ENCODE data around the gene CYB561A3.
"Not testable (repeated sequence)": the region's sequence is repeated elsewhere in the genome, so short reads cannot be mapped to it uniquely, and the experiment has no call there.

The CYB561A3 gene

DNA sequence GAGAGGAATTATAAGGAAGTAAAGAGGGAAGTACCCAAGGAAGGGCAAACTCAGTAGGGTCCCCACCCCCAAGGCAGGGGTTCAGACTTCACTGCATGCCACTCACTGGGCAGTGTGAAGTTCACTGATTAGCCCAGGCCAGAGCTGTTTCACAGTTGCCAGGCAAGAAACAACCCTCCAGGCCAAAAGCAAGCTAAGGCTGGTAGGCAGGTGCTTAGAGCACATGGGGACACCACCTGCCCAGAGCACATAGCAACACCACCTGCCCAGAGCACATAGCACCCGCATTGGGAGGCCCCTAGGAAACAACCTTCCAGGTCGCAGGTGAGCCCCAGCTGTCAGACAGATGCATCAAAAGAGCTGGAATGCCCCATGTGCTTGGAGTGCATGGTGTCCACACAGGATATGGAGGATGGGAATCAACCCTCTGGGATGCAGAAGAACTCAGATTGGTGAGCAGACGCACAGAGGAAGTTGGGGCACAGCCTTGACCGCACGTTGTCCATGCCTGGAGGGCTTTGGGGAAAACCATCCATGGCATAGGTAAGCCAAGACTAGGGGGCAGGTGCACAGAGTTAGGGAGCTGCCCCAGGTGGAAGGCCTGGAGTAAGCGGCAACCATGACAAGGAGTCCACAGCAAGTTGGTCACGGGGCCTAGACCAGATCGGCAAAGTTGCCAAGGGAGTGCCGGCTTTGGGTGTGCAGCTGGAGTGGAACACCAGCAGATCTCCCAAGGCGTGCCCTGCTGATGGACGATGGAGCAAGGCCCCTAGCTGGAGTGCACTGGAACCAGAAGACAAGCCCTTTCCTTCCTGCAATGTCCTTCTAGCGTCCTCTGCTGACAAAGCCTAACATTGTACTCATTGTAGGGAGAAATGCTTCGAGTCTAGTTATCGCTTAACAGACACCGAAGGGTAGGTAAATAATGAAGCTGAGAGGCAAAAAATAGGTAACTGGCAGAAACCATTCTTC lies 22.9 kb upstream of the CYB561A3 start:
- Histone ChIP-seq H3K4me1 (ENCODE audit: control insufficient read depth, insufficient read depth, low read length) (peaks cover 3% of the 10 kb centered on the region), H3K36me3 (ENCODE audit: control insufficient read depth, insufficient read depth, low read length, severe bottlenecking) (no peaks in the 10 kb centered on the region), H3K27me3 (replicated peaks; ENCODE audit: control insufficient read depth, insufficient read depth, low read length) (no peaks in the 10 kb centered on the region), H3K9ac (ENCODE audit: low read length) (no peak overlapping the region), H3K9me3 (ENCODE audit: control insufficient read depth, low read length) (no peaks in the 10 kb centered on the region), H3K4me3 (ENCODE audit: low read length) (no peak overlapping the region)
- no peak for DNase-seq (ENCODE audit: low read depth)

GRCh38 chr11:61383859-61384258 lies 22.2 kb upstream of the CYB561A3 start:
- H3K9ac ChIP-seq (ENCODE audit: low read length); DNase-seq (ENCODE audit: low read depth); H3K27me3 ChIP-seq (replicated peaks; ENCODE audit: control insufficient read depth, insufficient read depth, low read length); H3K36me3 ChIP-seq (ENCODE audit: control insufficient read depth, insufficient read depth, low read length, severe bottlenecking); H3K4me3 ChIP-seq (ENCODE audit: low read length); H3K9me3 ChIP-seq (ENCODE audit: control insufficient read depth, low read length): not testable (repeated sequence)
- peaks cover 10% of the 10 kb centered on the region for H3K4me1 ChIP-seq (ENCODE audit: control insufficient read depth, insufficient read depth, low read length)

DNA sequence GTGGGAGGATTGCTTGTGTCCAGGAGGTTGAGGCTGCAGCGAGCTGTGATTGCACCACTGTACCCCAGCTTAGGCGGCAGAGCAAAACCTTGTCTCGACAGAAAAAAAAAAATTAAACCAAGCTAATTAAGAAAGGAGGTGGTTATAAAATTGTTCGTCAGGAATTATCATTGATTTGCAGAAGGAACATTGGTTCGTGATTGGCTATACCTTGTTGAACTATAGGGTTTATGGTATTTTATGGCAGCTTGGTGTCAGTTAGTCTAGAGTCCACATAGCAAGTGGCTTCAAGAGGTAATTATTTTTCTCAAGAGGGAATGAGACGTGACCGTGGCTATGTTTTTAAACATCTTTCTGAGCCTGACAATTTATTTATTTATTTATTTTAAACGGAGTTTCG lies 19.2 kb upstream of the CYB561A3 start:
- Histone ChIP-seq H3K4me1 (ENCODE audit: control insufficient read depth, insufficient read depth, low read length) (peaks cover 22% of the 10 kb centered on the region), H3K9me3 (ENCODE audit: control insufficient read depth, low read length) (no peaks in the 10 kb centered on the region), H3K27me3 (replicated peaks; ENCODE audit: control insufficient read depth, insufficient read depth, low read length) (no peaks in the 10 kb centered on the region), H3K9ac (ENCODE audit: low read length) (no peak overlapping the region), H3K36me3 (ENCODE audit: control insufficient read depth, insufficient read depth, low read length, severe bottlenecking) (peaks cover 10% of the 10 kb centered on the region), H3K4me3 (ENCODE audit: low read length) (no peak overlapping the region)
- DNase-seq (ENCODE audit: low read depth) = no peak

GRCh38 chr11:61378713-61379313 lies 17.1 kb upstream of the CYB561A3 start:
- no peaks in the 10 kb centered on the region for H3K27me3 ChIP-seq (replicated peaks; ENCODE audit: control insufficient read depth, insufficient read depth, low read length)
- H3K4me3 ChIP-seq (ENCODE audit: low read length) = peak overlapping the region; percentile 56
- peaks cover 22% of the 10 kb centered on the region for H3K4me1 ChIP-seq (ENCODE audit: control insufficient read depth, insufficient read depth, low read length)
- H3K9me3 ChIP-seq (ENCODE audit: control insufficient read depth, low read length) = no peaks in the 10 kb centered on the region
- peak; percentile 99 for DNase-seq (ENCODE audit: low read depth)
- H3K36me3 ChIP-seq (ENCODE audit: control insufficient read depth, insufficient read depth, low read length, severe bottlenecking) = peaks cover 22% of the 10 kb centered on the region
- H3K9ac ChIP-seq (ENCODE audit: low read length) = peak overlapping the region; percentile 81

GRCh38 chr11:61377461-61378160 lies 15.9 kb upstream of the CYB561A3 start:
- Histone ChIP-seq H3K9ac (ENCODE audit: low read length) (peak overlapping the region; percentile 33), H3K4me1 (ENCODE audit: control insufficient read depth, insufficient read depth, low read length) (peaks cover 22% of the 10 kb centered on the region)
- peak; percentile 35 for DNase-seq (ENCODE audit: low read depth)

GRCh38 chr11:61375761-61376108 lies 14.1 kb upstream of the CYB561A3 start:
- peaks cover 22% of the 10 kb centered on the region for H3K4me1 ChIP-seq (ENCODE audit: control insufficient read depth, insufficient read depth, low read length)
- no peaks in the 10 kb centered on the region for H3K27me3 ChIP-seq (replicated peaks; ENCODE audit: control insufficient read depth, insufficient read depth, low read length)
- peaks cover 4% of the 10 kb centered on the region for H3K9me3 ChIP-seq (ENCODE audit: control insufficient read depth, low read length)
- no peak overlapping the region for H3K9ac ChIP-seq (ENCODE audit: low read length)
- no peak for DNase-seq (ENCODE audit: low read depth)
- peaks cover 25% of the 10 kb centered on the region for H3K36me3 ChIP-seq (ENCODE audit: control insufficient read depth, insufficient read depth, low read length, severe bottlenecking)
- no peak overlapping the region for H3K4me3 ChIP-seq (ENCODE audit: low read length)

More at GRCh38 chr11:61377461-61378160, 15.9 kb upstream of the CYB561A3 start:
- H3K36me3 ChIP-seq (ENCODE audit: control insufficient read depth, insufficient read depth, low read length, severe bottlenecking) = peaks cover 22% of the 10 kb centered on the region
- no peak overlapping the region for H3K4me3 ChIP-seq (ENCODE audit: low read length)
- no peaks in the 10 kb centered on the region for H3K27me3 ChIP-seq (replicated peaks; ENCODE audit: control insufficient read depth, insufficient read depth, low read length)
- peaks cover 3% of the 10 kb centered on the region for H3K9me3 ChIP-seq (ENCODE audit: control insufficient read depth, low read length)

GRCh38 chr11:61372659-61373420 lies 11.2 kb upstream of the CYB561A3 start:
- Histone ChIP-seq H3K9ac (ENCODE audit: low read length) (no peak overlapping the region), H3K9me3 (ENCODE audit: control insufficient read depth, low read length) (peaks cover 4% of the 10 kb centered on the region), H3K4me3 (ENCODE audit: low read length) (no peak overlapping the region), H3K4me1 (ENCODE audit: control insufficient read depth, insufficient read depth, low read length) (peaks cover 25% of the 10 kb centered on the region), H3K27me3 (replicated peaks; ENCODE audit: control insufficient read depth, insufficient read depth, low read length) (no peaks in the 10 kb centered on the region), H3K36me3 (ENCODE audit: control insufficient read depth, insufficient read depth, low read length, severe bottlenecking) (peaks cover 36% of the 10 kb centered on the region)
- no peak for DNase-seq (ENCODE audit: low read depth)

DNA sequence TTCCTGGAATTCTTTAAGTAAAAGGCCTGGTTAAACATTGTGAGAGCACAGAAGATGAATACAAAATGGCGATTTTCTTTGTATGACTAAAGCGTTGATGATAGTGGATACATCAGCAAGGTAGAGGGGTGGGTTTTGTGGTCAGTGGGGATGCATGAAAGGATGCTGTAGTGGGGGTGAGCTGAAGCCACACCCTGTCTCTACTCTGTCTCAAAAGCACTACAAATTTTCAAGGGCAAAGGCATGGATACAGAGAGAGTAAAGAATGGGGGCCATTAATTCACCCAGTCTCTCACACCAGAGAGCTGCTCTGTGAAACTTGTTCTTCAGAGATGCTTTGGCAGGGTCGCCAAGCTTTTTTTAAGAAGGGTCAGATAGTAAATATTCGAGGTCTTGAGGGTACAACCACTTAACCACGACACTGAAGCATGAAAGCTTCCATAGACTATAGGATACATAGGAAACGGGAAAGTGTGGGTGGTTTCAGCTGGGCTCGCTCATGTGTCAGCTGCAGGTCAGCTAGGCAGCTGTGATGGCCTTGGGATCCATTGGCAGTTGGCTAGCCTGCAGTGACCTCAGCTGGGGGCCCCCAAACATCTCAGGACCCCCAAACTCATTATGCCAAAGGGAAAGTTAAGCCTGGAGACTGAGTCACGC lies 8.8 kb upstream of the CYB561A3 start:
- Histone ChIP-seq H3K4me1 (ENCODE audit: control insufficient read depth, insufficient read depth, low read length) (peaks cover 33% of the 10 kb centered on the region), H3K36me3 (ENCODE audit: control insufficient read depth, insufficient read depth, low read length, severe bottlenecking) (peaks cover 45% of the 10 kb centered on the region), H3K27me3 (replicated peaks; ENCODE audit: control insufficient read depth, insufficient read depth, low read length) (no peaks in the 10 kb centered on the region), H3K9ac (ENCODE audit: low read length) (peak overlapping the region; percentile 29), H3K4me3 (ENCODE audit: low read length) (peak overlapping the region; percentile 9), H3K9me3 (ENCODE audit: control insufficient read depth, low read length) (peaks cover 4% of the 10 kb centered on the region)
- no peak for DNase-seq (ENCODE audit: low read depth)

GRCh38 chr11:61369372-61370348 lies 8.0 kb upstream of the CYB561A3 start:
- peak overlapping the region; percentile 9 for H3K4me3 ChIP-seq (ENCODE audit: low read length)
- H3K9ac ChIP-seq (ENCODE audit: low read length) = peak overlapping the region; percentile 29
- peaks cover 33% of the 10 kb centered on the region for H3K4me1 ChIP-seq (ENCODE audit: control insufficient read depth, insufficient read depth, low read length)
- peaks cover 4% of the 10 kb centered on the region for H3K9me3 ChIP-seq (ENCODE audit: control insufficient read depth, low read length)
- peak; percentile 61 for DNase-seq (ENCODE audit: low read depth)
- H3K36me3 ChIP-seq (ENCODE audit: control insufficient read depth, insufficient read depth, low read length, severe bottlenecking) = peaks cover 42% of the 10 kb centered on the region
- no peaks in the 10 kb centered on the region for H3K27me3 ChIP-seq (replicated peaks; ENCODE audit: control insufficient read depth, insufficient read depth, low read length)
